ENCODE results near the gene NOL12.

DNA sequence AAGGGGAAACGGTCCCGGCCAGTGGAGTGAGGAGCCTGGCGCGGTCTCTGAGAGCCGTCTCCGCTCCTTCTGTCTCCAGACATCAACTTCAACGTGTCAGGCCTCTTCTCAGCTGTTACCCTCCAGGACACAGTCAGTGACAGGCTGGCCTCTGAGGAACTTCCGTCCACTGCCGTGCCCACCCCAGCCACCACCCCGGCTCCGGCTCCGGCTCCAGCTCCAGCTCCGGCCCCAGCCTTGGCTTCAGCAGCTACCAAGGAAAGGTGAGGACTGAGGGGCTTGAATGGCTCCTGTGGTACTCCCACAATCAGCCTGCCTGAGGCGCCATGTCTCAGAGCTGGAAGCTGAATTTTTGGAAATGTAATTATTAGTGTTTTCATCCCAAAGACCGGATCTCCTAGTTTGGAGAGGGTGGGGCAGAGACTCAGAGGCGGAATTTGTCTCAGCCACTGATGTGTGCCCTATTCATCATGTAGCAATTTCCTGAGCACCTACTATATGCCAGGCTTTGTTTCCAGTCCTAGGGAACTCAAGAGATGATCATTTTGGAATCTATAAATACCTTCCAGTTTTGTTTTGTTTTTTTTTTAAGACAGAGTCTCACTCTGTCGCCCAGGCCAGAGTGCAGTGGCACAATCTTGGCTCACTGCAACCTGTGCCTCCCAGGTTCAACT lies 35.5 kb upstream of the NOL12 start:
- TF ChIP-seq CTCF (IDR thresholded peaks at IDR 0.05; ENCODE audit: insufficient read depth, low read length) (no peak), GABPA (IDR thresholded peaks at IDR 0.05; ENCODE audit: low read depth) (no peak)
